ENCODE results near the gene PIH1D2. TPM values are rescaled to one million over a fixed set of nuclear protein-coding genes. Genes with fewer than 3 reads are reported as not detected.

The PIH1D2 gene
- total and polyA plus RNA-seq, 2 of the 8 experiments (the other 6 are each of a cell fraction or from before 2014, with no cell fraction given) = 0.53 to 0.73 TPM

GRCh38 chr11:112118176-112118575 lies 44.4 kb upstream of the PIH1D2 start:
- Histone ChIP-seq H2AK5ac (ENCODE audit: low read depth, low read length) (no peak overlapping the region), H4K91ac (replicated peaks; ENCODE audit: insufficient read length, low read length) (no peak overlapping the region), H3K4me1 (replicated peaks in 1 of 4; ENCODE audit: control insufficient read depth in 3 of 4, insufficient read depth in 4 of 4, low read length in 3 of 4) (no peaks in the 10 kb centered on the region), H3K27me3 (replicated peaks in 1 of 4; ENCODE audit: control insufficient read depth in 3 of 4, extremely low read depth in 1 of 4, insufficient read depth in 3 of 4, low read length in 3 of 4) (no peaks in the 10 kb centered on the region), H3K56ac (replicated peaks; ENCODE audit: insufficient read length, low read depth, low read length) (no peak overlapping the region), H3K4me3 (ENCODE audit: extremely low read depth in 1 of 4, insufficient read depth in 2 of 4, low read depth in 3 of 4, low read length in 4 of 4) (no peak overlapping the region), H3K18ac (ENCODE audit: extremely low read depth, low read length) (no peak overlapping the region), H3K79me1 (ENCODE audit: low read depth, low read length) (no peaks in the 10 kb centered on the region), H3K4me2 (ENCODE audit: insufficient read depth in 1 of 2, low read depth in 2 of 2, low read length in 2 of 2) (no peak overlapping the region), H3K79me2 (ENCODE audit: control insufficient read depth in 1 of 2, insufficient read depth in 2 of 2, low read length in 2 of 2) (no peaks in the 10 kb centered on the region), H4K20me1 (replicated peaks in 1 of 2; ENCODE audit: control insufficient read depth in 1 of 2, insufficient read depth in 2 of 2, low read length in 2 of 2) (no peaks in the 10 kb centered on the region), H3K14ac (ENCODE audit: insufficient read length) (no peak overlapping the region), H4K5ac (ENCODE audit: insufficient read length, low read depth, low read length) (no peak overlapping the region), H2BK120ac (replicated peaks; ENCODE audit: low read depth, low read length) (no peak overlapping the region), H2BK5ac (ENCODE audit: low read depth, low read length) (no peak overlapping the region), H2BK12ac (ENCODE audit: low read depth, low read length) (no peak overlapping the region), H3K23me2 (ENCODE audit: low read depth, low read length) (no peaks in the 10 kb centered on the region), H2BK20ac (ENCODE audit: low read length) (no peak overlapping the region), H2BK15ac (ENCODE audit: low read length) (no peak overlapping the region), H3K36me3 (ENCODE audit: control insufficient read depth in 2 of 4, insufficient read depth in 4 of 4, low read length in 3 of 4) (no peaks in the 10 kb centered on the region), H3K9ac (replicated peaks in 1 of 4; ENCODE audit: extremely low read depth in 1 of 4, low read depth in 3 of 4, low read length in 3 of 4) (no peak overlapping the region), H2AFZ (ENCODE audit: low read length) (no peak overlapping the region), H3K9me3 (ENCODE audit: insufficient read depth in 2 of 2, low read depth in 1 of 2, low read length in 1 of 2) (no peaks in the 10 kb centered on the region), H4K8ac (ENCODE audit: extremely low read depth, insufficient read depth, low read length) (no peak overlapping the region), H3K23ac (ENCODE audit: insufficient read length) (no peak overlapping the region), H3K4ac (replicated peaks; ENCODE audit: insufficient read length, low read depth, low read length) (no peak overlapping the region), H3K27ac (ENCODE audit: low read depth, low read length) (no peak overlapping the region)
- CTCF ChIA-PET (ENCODE audit: partially characterized antibody) = interaction anchor here (0.5 to 9.3 kb wide), 2 partner anchors 16 to 163 kb away, joined by 3 to 104 read pairs; no protein-coding TSS in a partner anchor
- POLR2A ChIA-PET (ENCODE audit: partially characterized antibody) = no interaction called here
- FAIRE-seq (no peak), DNase-seq (ENCODE audit: low read depth in 1 of 2, low spot score in 2 of 2) (no peak)
- WGBS, 2 experiments (ENCODE audit: extremely low coverage in 1 of 2, insufficient coverage in 1 of 2, insufficient read length in 1 of 2, insufficient replicate concordance in 2 of 2, low coverage in 1 of 2, low lambda C conversion rate in 2 of 2, missing lambda C conversion rate in 1 of 2) = 81% methylated on average over 2 of the region's 2 CpGs; no CpG with 5 or more reads in 1 of the 2 experiments
- no peak for TF ChIP-seq JUN (IDR thresholded peaks at IDR 0.05; ENCODE audit: low read depth, low read length)
- TF ChIP-seq, protein P1, sequence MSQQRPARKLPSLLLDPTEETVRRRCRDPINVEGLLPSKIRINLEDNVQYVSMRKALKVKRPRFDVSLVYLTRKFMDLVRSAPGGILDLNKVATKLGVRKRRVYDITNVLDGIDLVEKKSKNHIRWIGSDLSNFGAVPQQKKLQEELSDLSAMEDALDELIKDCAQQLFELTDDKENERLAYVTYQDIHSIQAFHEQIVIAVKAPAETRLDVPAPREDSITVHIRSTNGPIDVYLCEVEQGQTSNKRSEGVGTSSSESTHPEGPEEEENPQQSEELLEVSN (IDR thresholded peaks at IDR 0.05) = no peak
- no peak for TF ChIP-seq CBX5 (IDR thresholded peaks at IDR 0.05; ENCODE audit: low read depth, low read length)
- no peak for TF ChIP-seq HDAC6 (IDR thresholded peaks at IDR 0.05; ENCODE audit: low read depth, low read length)
- no peak for TF ChIP-seq RFX5 (IDR thresholded peaks at IDR 0.05; ENCODE audit: borderline replicate concordance, low read depth, low read length)
- TF ChIP-seq SIX5 (IDR thresholded peaks at IDR 0.05; ENCODE audit: low read depth, low read length) = no peak
- TF ChIP-seq HDAC2 (IDR thresholded peaks at IDR 0.05; ENCODE audit: borderline replicate concordance in 1 of 2, low read depth in 2 of 2, low read length in 2 of 2) = no peak
- TF ChIP-seq POLR2A (IDR thresholded peaks at IDR 0.05; ENCODE audit: control extremely low read depth in 1 of 2, low read depth in 2 of 2, low read length in 2 of 2) = no peak
- TF ChIP-seq, protein P2, sequence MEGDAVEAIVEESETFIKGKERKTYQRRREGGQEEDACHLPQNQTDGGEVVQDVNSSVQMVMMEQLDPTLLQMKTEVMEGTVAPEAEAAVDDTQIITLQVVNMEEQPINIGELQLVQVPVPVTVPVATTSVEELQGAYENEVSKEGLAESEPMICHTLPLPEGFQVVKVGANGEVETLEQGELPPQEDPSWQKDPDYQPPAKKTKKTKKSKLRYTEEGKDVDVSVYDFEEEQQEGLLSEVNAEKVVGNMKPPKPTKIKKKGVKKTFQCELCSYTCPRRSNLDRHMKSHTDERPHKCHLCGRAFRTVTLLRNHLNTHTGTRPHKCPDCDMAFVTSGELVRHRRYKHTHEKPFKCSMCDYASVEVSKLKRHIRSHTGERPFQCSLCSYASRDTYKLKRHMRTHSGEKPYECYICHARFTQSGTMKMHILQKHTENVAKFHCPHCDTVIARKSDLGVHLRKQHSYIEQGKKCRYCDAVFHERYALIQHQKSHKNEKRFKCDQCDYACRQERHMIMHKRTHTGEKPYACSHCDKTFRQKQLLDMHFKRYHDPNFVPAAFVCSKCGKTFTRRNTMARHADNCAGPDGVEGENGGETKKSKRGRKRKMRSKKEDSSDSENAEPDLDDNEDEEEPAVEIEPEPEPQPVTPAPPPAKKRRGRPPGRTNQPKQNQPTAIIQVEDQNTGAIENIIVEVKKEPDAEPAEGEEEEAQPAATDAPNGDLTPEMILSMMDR (IDR thresholded peaks at IDR 0.05; ENCODE audit: control extremely low read depth in 1 of 3, insufficient read depth in 1 of 3, low read depth in 1 of 3, low read length in 3 of 3) = no peak
- no peak for TF ChIP-seq TAF1 (IDR thresholded peaks at IDR 0.05; ENCODE audit: low read depth, low read length)
- TF ChIP-seq RBBP5 (IDR thresholded peaks at IDR 0.05; ENCODE audit: borderline replicate concordance, low read depth, low read length) = no peak
- no peak for TF ChIP-seq KDM4A (IDR thresholded peaks at IDR 0.05; ENCODE audit: low read depth, low read length, severe bottlenecking)

All from H1 (cell line).